Measurements from ENCODE around the gene ANKRD63.

GRCh38 chr15:40235201-40235885 lies 47.5 kb downstream of the ANKRD63 start:
- TF ChIP-seq FOXK1 (CRISPR knock-in tag; IDR thresholded peaks at IDR 0.05): no peak
- TF ChIP-seq CTCF (IDR thresholded peaks at IDR 0.05): no peak
- no peak for TF ChIP-seq MAX (CRISPR knock-in tag; IDR thresholded peaks at IDR 0.05)
- TF ChIP-seq, protein P1, sequence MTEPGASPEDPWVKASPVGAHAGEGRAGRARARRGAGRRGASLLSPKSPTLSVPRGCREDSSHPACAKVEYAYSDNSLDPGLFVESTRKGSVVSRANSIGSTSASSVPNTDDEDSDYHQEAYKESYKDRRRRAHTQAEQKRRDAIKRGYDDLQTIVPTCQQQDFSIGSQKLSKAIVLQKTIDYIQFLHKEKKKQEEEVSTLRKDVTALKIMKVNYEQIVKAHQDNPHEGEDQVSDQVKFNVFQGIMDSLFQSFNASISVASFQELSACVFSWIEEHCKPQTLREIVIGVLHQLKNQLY (CRISPR knock-in tag; IDR thresholded peaks at IDR 0.05): no peak
- TF ChIP-seq NR3C1 (CRISPR knock-in tag; conservative IDR thresholded peaks at IDR 0.05; ENCODE audit: low read depth): no peak
- no peak for TF ChIP-seq ZNF121 (CRISPR knock-in tag; IDR thresholded peaks at IDR 0.05)
- TF ChIP-seq, protein P2, sequence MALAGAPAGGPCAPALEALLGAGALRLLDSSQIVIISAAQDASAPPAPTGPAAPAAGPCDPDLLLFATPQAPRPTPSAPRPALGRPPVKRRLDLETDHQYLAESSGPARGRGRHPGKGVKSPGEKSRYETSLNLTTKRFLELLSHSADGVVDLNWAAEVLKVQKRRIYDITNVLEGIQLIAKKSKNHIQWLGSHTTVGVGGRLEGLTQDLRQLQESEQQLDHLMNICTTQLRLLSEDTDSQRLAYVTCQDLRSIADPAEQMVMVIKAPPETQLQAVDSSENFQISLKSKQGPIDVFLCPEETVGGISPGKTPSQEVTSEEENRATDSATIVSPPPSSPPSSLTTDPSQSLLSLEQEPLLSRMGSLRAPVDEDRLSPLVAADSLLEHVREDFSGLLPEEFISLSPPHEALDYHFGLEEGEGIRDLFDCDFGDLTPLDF (CRISPR knock-in tag; IDR thresholded peaks at IDR 0.05): no peak
- TF ChIP-seq IRF1 (CRISPR knock-in tag; IDR thresholded peaks at IDR 0.05): no peak
- no peak for TF ChIP-seq MYBL2 (CRISPR knock-in tag; IDR thresholded peaks at IDR 0.05)
- TF ChIP-seq, protein P3, sequence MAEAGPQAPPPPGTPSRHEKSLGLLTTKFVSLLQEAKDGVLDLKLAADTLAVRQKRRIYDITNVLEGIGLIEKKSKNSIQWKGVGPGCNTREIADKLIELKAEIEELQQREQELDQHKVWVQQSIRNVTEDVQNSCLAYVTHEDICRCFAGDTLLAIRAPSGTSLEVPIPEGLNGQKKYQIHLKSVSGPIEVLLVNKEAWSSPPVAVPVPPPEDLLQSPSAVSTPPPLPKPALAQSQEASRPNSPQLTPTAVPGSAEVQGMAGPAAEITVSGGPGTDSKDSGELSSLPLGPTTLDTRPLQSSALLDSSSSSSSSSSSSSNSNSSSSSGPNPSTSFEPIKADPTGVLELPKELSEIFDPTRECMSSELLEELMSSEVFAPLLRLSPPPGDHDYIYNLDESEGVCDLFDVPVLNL (CRISPR knock-in tag; IDR thresholded peaks at IDR 0.05; ENCODE audit: borderline replicate concordance, low read depth): no peak
- no peak for TF ChIP-seq RELA (CRISPR knock-in tag; IDR thresholded peaks at IDR 0.05; ENCODE audit: borderline replicate concordance)
- no peak for TF ChIP-seq ZBTB43 (CRISPR knock-in tag; IDR thresholded peaks at IDR 0.05)
- TF ChIP-seq, protein P4, sequence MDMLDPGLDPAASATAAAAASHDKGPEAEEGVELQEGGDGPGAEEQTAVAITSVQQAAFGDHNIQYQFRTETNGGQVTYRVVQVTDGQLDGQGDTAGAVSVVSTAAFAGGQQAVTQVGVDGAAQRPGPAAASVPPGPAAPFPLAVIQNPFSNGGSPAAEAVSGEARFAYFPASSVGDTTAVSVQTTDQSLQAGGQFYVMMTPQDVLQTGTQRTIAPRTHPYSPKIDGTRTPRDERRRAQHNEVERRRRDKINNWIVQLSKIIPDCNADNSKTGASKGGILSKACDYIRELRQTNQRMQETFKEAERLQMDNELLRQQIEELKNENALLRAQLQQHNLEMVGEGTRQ (CRISPR knock-in tag; IDR thresholded peaks at IDR 0.05): peak; percentile 76
- no peak for TF ChIP-seq SP1 (CRISPR knock-in tag; conservative IDR thresholded peaks at IDR 0.05)
